Prostate gland (tissue), 2 donors: ENCODE measurements around the gene ANKRD30A. TPM values are rescaled to one million over a fixed set of nuclear protein-coding genes. Genes with fewer than 3 reads are reported as not detected.
"Not testable (repeated sequence)": the region's sequence is repeated elsewhere in the genome, so short reads cannot be mapped to it uniquely, and the experiment has no call there.

ENCODE experiments used
- DNase-seq: peaks from one replicate; pipeline ENCODE4 v3.0.0-alpha.2; 2019; ENCODE audit warnings: low spot score
- H3K27ac ChIP-seq, 2 donors: fragments of 200-600 bp; sonication (generic); 2 replicates each; pipeline ENCODE4 v1.5.1; 2017 to 2019
- H3K27me3 ChIP-seq: fragments of 200-600 bp; sonication (generic); replicated peaks from 2 replicates; pipeline ENCODE4 v1.5.1; 2019; ENCODE audit not compliant: insufficient read depth
- H3K36me3 ChIP-seq, 2 donors: fragments of 200-600 bp; sonication (generic); 1 replicate in 1 of 2; 2 replicates in 1 of 2; pipeline versions ENCODE4 v1.5.1 to v1.8.1; 2017 to 2019
- H3K4me1 ChIP-seq: fragments of 200-600 bp; sonication (generic); replicated peaks from 2 replicates; pipeline ENCODE4 v1.5.1; 2019
- H3K4me3 ChIP-seq, 2 donors: fragments of 200-600 bp; sonication (generic); 2 replicates each; pipeline ENCODE4 v1.5.1; 2017 to 2019
- H3K9me3 ChIP-seq: fragments of 200-600 bp; sonication (generic); 2 replicates; pipeline ENCODE4 v1.5.1; 2017
- POLR2A ChIP-seq: fragments of 450-650 bp; IDR thresholded peaks from one replicate; pipeline ENCODE4 v1.6.1; 2016; ENCODE audit warnings: antibody characterized with exemption, mild to moderate bottlenecking
- POLR2AphosphoS5 ChIP-seq: sonication (generic); formaldehyde crosslinking; IDR thresholded peaks from one replicate; pipeline ENCODE4 v1.6.1; 2017; ENCODE audit warnings: antibody characterized with exemption
- WGBS: methylation state at CpG from one replicate; pipeline ENCODE4 v1.1.5; 2018; 5-methylcytosine and 5-hydroxymethylcytosine counted together
- intact Hi-C: fragments of 100-400 bp; cut with DNase I; formaldehyde crosslinking; loops from one replicate; pipeline ENCODE4 v1.14.2; 2022
- total RNA-seq, 2 donors: library from RNA; depleted of rRNA; stranded (reverse); fragments of >200 nt; gene quantifications; one replicate each; pipeline ENCODE4 v1.1.0, GENCODE V29; 2016
- TF ChIP-seq, protein P1 (sequence below), 4 experiments: fragments of 200-600 bp in 2 of 4; fragments of 450-650 bp in 2 of 4; sonication (generic) in 2 of 4; IDR thresholded peaks; 1 replicate in 3 of 4; 2 replicates in 1 of 4; pipeline ENCODE4 v1.5.1; 2016 to 2019; ENCODE audit warnings: antibody characterized with exemption in 4 of 4, mild to moderate bottlenecking in 2 of 4, moderate library complexity in 2 of 4

Gene ANKRD30A
- total RNA-seq, 2 donors from 2014 or later = 1.5 TPM; not detected in 1

GRCh38 chr10:37234692-37235091 is 109.3 kb downstream of the ANKRD30A start:
- Histone ChIP-seq H3K9me3 (no peaks in the 10 kb centered on the region), H3K4me3 (no peak overlapping the region), H3K4me1 (no peaks in the 10 kb centered on the region), H3K27ac (no peak overlapping the region), H3K36me3 (no peaks in the 10 kb centered on the region), H3K27me3 (no peaks in the 10 kb centered on the region)
- no peak for TF ChIP-seq POLR2AphosphoS5
- TF ChIP-seq, protein P1, sequence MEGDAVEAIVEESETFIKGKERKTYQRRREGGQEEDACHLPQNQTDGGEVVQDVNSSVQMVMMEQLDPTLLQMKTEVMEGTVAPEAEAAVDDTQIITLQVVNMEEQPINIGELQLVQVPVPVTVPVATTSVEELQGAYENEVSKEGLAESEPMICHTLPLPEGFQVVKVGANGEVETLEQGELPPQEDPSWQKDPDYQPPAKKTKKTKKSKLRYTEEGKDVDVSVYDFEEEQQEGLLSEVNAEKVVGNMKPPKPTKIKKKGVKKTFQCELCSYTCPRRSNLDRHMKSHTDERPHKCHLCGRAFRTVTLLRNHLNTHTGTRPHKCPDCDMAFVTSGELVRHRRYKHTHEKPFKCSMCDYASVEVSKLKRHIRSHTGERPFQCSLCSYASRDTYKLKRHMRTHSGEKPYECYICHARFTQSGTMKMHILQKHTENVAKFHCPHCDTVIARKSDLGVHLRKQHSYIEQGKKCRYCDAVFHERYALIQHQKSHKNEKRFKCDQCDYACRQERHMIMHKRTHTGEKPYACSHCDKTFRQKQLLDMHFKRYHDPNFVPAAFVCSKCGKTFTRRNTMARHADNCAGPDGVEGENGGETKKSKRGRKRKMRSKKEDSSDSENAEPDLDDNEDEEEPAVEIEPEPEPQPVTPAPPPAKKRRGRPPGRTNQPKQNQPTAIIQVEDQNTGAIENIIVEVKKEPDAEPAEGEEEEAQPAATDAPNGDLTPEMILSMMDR (IDR thresholded peaks at IDR 0.05) = no peak
- TF ChIP-seq POLR2A = no peak
- WGBS = 87% methylated on average over 3 of the region's 3 CpGs
- DNase-seq = no peak
- intact Hi-C loops = no loop called here

DNA sequence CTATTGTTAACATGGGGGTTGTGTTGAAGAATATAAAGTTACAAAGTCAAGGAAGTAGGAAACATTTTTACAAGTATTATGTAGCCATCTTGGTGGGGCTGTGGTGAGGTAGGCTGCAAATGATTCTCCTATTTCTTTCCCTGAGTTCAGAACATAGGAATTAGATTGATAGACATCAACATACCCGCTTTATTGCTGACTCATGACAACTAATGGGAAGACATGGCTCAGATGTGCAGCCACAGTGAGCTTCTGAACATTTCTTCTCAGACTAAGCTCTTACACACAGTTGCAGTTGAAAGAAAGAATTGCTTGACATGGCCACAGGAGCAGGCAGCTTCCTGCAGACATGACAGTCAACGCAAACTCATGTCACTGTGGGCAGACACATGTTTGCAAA is 110.7 kb downstream of the ANKRD30A start:
- no peaks in the 10 kb centered on the region for H3K36me3 ChIP-seq
- no peak for DNase-seq
- no peaks in the 10 kb centered on the region for H3K9me3 ChIP-seq
- H3K4me3 ChIP-seq = no peak overlapping the region
- TF ChIP-seq POLR2AphosphoS5 = no peak
- TF ChIP-seq, protein P1 (IDR thresholded peaks at IDR 0.05) = no peak
- no peak for TF ChIP-seq POLR2A
- 76% methylated on average over 2 of the region's 2 CpGs for WGBS
- no peaks in the 10 kb centered on the region for H3K27me3 ChIP-seq
- no peak overlapping the region for H3K27ac ChIP-seq
- intact Hi-C loops = no loop called here
- H3K4me1 ChIP-seq = no peaks in the 10 kb centered on the region

DNA sequence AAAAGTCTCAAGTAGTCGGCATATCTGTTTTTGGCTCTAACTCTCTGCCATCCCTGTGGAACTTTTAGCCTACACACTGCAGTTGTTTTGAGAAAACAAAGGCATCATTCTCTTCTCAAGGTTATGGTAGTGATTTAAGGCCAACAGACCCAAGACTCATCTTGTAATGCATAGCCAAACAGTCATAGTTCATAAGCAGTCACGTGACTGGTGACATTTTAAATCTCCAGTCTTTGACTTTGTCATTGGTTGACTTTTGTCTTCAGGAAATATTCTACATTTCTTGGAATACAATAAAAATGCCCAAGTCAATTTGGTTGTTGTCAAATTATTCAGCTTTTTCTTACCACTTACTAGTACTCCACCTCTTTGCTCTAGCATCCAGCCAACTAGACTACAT is 114.8 kb downstream of the ANKRD30A start:
- intact Hi-C loops = no loop called here
- no peaks in the 10 kb centered on the region for H3K9me3 ChIP-seq
- WGBS = 78% methylated on average over 2 of the region's 2 CpGs
- no peaks in the 10 kb centered on the region for H3K27me3 ChIP-seq
- TF ChIP-seq, protein P1 (IDR thresholded peaks at IDR 0.05) = no peak
- no peak for TF ChIP-seq POLR2A
- no peak for TF ChIP-seq POLR2AphosphoS5
- DNase-seq = no peak
- no peaks in the 10 kb centered on the region for H3K4me1 ChIP-seq
- no peak overlapping the region for H3K4me3 ChIP-seq
- H3K36me3 ChIP-seq = no peaks in the 10 kb centered on the region
- H3K27ac ChIP-seq = no peak overlapping the region

DNA sequence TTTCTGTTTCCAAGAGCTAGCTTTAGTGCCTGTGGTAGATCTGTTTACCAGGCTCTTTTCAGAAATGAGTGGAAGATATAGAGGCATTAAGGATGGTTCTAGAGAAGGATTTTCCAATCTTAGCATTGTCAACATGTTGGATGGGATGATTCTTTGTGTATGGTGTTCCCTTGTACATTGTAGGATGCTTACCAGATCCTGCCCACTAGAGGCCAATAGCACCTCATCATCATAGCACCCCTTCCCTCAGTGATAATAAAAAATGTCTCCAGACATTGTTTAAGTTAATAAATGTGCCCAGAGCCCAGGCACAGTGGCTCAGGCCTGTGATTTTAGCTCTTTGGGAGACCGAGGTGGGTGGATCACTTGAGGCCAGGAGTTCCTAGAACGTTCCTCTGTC is 121.2 kb downstream of the ANKRD30A start:
- WGBS = 70% methylated on average over 2 of the region's 2 CpGs
- intact Hi-C loops = no loop called here
- no peaks in the 10 kb centered on the region for H3K36me3 ChIP-seq
- no peaks in the 10 kb centered on the region for H3K9me3 ChIP-seq
- TF ChIP-seq POLR2A (no peak), POLR2AphosphoS5 (no peak)
- TF ChIP-seq, protein P1 (IDR thresholded peaks at IDR 0.05) = no peak
- no peak for DNase-seq
- H3K4me1 ChIP-seq = no peaks in the 10 kb centered on the region
- no peak overlapping the region for H3K27ac ChIP-seq
- no peaks in the 10 kb centered on the region for H3K27me3 ChIP-seq
- no peak overlapping the region for H3K4me3 ChIP-seq

DNA sequence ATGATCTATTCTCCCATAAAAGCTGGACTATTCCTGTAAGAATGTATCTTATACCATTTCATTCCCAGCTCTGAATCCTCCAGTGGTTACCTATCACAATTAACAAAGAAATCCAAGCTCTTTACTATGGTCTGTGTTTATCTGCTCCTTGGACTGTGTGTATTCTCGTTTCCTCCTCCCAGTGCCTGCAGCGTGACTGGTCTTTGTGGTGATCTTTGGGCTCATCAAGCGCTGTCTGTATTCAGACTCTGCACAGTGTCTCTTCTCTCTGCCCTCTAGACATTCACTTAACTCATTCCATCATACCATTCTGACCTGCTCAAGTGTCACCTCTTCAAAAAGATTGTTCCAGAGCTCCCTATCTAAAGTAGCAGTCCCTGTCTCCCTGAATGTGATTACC is 130.4 kb downstream of the ANKRD30A start:
- WGBS = 67% methylated on average over 3 of the region's 3 CpGs
- H3K9me3 ChIP-seq, H3K4me1 ChIP-seq, H3K4me3 ChIP-seq, H3K27ac ChIP-seq, H3K27me3 ChIP-seq, intact Hi-C loops, DNase-seq, H3K36me3 ChIP-seq: not testable (repeated sequence)
